Hepatocyte (in vitro differentiated cells): Measurements from ENCODE around the gene FBXL17.

Experiments used
- EZH2 ChIP-seq: fragments of 200-600 bp; sonication (generic); IDR thresholded peaks from 2 replicates; pipeline ENCODE4 v1.6.1; 2016; ENCODE audit warnings: antibody characterized with exemption, mild to moderate bottlenecking, borderline replicate concordance
- TF ChIP-seq, protein P1 (sequence below): fragments of 200-600 bp; sonication (generic); IDR thresholded peaks from 2 replicates; pipeline ENCODE4 v1.5.1; 2016; ENCODE audit warnings: antibody characterized with exemption, mild to moderate bottlenecking; ENCODE audit not compliant: poor library complexity

DNA sequence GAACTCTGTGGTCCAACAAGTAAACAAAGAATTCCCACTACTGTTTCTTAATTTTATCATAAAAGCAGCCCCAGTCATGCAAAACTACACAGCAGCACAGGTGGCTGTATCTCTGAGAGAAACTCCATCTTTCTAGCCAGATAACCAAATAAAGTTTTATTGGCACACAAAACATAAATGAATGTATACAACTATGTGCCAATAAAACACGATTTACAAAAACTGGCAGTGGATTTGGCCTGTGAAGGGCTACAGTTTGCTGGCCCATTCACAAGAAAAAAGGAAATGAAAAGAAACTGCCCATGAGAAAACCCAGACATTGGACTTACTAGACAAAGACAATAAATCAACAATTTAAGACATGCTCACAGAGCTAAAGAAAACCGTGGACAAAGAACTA is 10.6 kb downstream of the FBXL17 start:
- TF ChIP-seq EZH2, result no peak
- TF ChIP-seq, protein P1, sequence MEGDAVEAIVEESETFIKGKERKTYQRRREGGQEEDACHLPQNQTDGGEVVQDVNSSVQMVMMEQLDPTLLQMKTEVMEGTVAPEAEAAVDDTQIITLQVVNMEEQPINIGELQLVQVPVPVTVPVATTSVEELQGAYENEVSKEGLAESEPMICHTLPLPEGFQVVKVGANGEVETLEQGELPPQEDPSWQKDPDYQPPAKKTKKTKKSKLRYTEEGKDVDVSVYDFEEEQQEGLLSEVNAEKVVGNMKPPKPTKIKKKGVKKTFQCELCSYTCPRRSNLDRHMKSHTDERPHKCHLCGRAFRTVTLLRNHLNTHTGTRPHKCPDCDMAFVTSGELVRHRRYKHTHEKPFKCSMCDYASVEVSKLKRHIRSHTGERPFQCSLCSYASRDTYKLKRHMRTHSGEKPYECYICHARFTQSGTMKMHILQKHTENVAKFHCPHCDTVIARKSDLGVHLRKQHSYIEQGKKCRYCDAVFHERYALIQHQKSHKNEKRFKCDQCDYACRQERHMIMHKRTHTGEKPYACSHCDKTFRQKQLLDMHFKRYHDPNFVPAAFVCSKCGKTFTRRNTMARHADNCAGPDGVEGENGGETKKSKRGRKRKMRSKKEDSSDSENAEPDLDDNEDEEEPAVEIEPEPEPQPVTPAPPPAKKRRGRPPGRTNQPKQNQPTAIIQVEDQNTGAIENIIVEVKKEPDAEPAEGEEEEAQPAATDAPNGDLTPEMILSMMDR, result no peak
